Naive B cell (primary cell): ENCODE results near the gene NHSL1. TPM values are rescaled to one million over a fixed set of nuclear protein-coding genes. Genes with fewer than 3 reads are reported as not detected.

Experiments used
- ATAC-seq, 2 donors: fragments of 150-1000 bp; cut with Tn5 transposase; 2 replicates each; pipeline ENCODE4 v1.10.0; 2021; ENCODE audit warnings: low read depth in 2 of 2, mild to moderate bottlenecking in 2 of 2, moderate library complexity in 2 of 2
- DNase-seq: peaks from one replicate; pipeline ENCODE4 v3.0.0; 2022
- H3K27ac Mint-ChIP-seq, 6 donors: one replicate each; pipeline ENCODE4 v1.8.0; 2020 to 2022; ENCODE audit warnings: mild to moderate bottlenecking in 6 of 6, mixed read lengths in 6 of 6, moderate library complexity in 5 of 6, inconsistent platforms in 2 of 6
- H3K27me3 Mint-ChIP-seq, 3 donors: one replicate each; pipeline ENCODE4 v1.8.0; 2021 to 2022; ENCODE audit warnings: mixed read lengths in 3 of 3, mild to moderate bottlenecking in 1 of 3
- H3K36me3 Mint-ChIP-seq, 2 donors: one replicate each; pipeline ENCODE4 v1.8.0; 2020 to 2022; ENCODE audit warnings: mixed read lengths in 2 of 2, inconsistent platforms in 1 of 2, mild to moderate bottlenecking in 1 of 2
- H3K4me1 Mint-ChIP-seq, 3 donors: one replicate each; pipeline ENCODE4 v1.8.0; 2020 to 2022; ENCODE audit warnings: mixed read lengths in 3 of 3, inconsistent platforms in 1 of 3, mild to moderate bottlenecking in 1 of 3, moderate library complexity in 1 of 3
- H3K4me3 Mint-ChIP-seq, 8 donors: one replicate each; pipeline ENCODE4 v1.8.0; 2020 to 2022; ENCODE audit warnings: mild to moderate bottlenecking in 8 of 8, mixed read lengths in 8 of 8, moderate library complexity in 8 of 8, inconsistent platforms in 2 of 8
- H3K9me3 Mint-ChIP-seq, 7 donors: one replicate each; pipeline ENCODE4 v1.8.0; 2020 to 2022; ENCODE audit warnings: mixed read lengths in 7 of 7, mild to moderate bottlenecking in 5 of 7, inconsistent platforms in 2 of 7, moderate library complexity in 1 of 7
- polyA plus RNA-seq, 6 donors: library from polyadenylated mRNA; unstranded; fragments of 300-500 nt; fragmentation: Illumina TruSeq; gene quantifications; one replicate each; pipeline ENCODE4 v1.2.3, GENCODE V29; 2021; ENCODE audit warnings: low read depth in 6 of 6

Gene NHSL1
- polyA plus RNA-seq, 6 donors from 2014 or later = 0.04 TPM; not detected in 5

DNA sequence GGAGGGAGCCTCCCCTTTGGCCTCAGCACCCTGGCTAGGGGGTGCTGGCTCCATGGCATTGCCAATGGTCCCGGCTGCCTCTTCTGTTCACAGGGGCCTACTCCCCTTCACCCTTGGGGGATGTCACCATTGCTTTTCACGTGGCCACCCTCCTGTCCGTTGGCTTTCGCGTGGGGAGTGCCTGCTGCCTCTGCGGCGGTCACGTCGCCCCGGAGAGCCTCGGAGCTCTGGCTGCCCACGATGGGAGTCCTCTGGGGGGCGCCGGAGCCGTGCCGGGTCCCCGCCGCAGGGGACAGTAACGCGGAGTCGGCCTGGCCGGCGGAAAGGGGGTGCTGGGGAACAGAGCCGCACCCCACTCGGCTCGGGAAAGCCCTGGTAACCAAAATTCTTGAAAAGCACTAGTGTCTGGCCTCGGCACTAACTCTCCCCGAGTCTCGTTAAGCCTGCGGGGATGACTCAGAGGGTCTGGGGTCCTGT, 95.9 kb downstream of the NHSL1 start:
- H3K36me3 Mint-ChIP-seq = peaks cover 0 to 9% of the 10 kb centered on the region in 2 donors
- peaks cover 20 to 26% (median 24%) of the 10 kb centered on the region in 3 donors for H3K4me1 Mint-ChIP-seq
- DNase-seq (no peak), ATAC-seq (peak; percentile 12 to 27)
- peak overlapping the region; percentile 81 to 92 (median 84) for H3K4me3 Mint-ChIP-seq
- peak overlapping the region in 4 of 6 donors; percentile 36 to 90 (median 76) for H3K27ac Mint-ChIP-seq
- H3K9me3 Mint-ChIP-seq = no peaks in the 10 kb centered on the region
- H3K27me3 Mint-ChIP-seq = no peaks in the 10 kb centered on the region

DNA sequence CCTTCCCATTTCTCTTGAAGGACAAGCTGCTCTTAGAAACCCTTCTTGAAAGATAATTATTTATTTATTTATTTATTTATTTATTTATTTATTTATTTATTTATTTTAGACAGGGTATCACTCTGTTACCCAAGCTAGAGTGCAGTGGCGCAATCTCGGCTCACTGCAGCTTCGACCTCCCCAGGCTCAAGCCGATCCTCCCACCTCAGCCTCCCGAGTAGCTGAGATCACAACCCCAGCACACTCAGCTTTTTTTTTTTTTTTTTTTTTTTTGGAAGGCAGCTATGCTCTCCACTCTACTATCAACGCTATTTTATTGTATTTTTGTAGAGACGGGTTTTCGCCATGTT, 96.5 kb downstream of the NHSL1 start:
- Mint-ChIP-seq H3K4me1 (peaks cover 19 to 26% (median 24%) of the 10 kb centered on the region in 3 donors), H3K9me3 (no peaks in the 10 kb centered on the region), H3K36me3 (peaks cover 0 to 4% of the 10 kb centered on the region in 2 donors), H3K27me3 (no peaks in the 10 kb centered on the region), H3K27ac (peak overlapping the region in 1 of 6 donors; percentile 66), H3K4me3 (peak overlapping the region; percentile 81 to 92 (median 84))
- DNase-seq (no peak), ATAC-seq (no peak)

DNA sequence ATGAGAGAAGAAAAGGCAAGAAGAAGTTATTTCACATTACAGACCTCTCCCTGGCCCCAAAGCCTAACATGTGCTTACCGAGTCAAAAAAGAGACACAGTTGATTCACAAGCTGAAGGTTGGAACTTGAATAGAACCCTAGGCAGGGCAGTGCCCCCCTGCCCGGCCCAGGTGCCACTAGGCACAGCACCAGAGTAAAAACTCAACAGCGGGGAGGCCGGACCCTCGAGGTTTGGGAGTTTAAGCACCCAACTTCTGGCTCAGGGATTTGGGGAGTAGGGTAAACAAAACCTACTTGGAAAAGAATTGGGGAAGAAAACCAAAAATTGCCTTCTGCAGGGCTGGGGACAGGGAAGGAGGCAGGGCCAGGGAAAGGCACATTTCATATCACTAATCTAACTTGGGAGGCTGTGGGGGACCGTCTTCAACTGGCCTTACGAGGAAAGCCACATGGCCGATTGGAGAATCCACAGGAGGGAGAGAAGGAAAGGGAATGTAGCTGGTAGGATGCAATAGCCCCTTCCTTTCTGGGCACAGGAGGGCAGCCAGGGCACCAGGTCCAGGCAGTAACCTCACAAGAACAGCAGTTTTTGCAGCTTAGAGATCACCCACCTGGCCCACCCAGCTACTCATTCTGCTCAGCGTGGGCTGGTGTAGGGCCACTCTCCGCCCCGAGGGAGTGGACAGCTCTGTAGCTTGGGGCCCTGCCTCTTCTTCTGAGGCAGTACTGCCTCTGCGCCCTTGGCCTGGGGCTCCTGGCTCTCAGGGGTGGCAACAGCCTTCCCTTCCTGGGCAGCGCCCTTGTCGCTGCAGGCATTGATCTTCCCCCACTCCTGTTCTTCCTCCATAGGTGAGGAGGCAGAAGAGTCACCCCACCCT, 97.1 kb downstream of the NHSL1 start:
- Mint-ChIP-seq H3K4me1 (peaks cover 19 to 26% (median 24%) of the 10 kb centered on the region in 3 donors), H3K9me3 (no peaks in the 10 kb centered on the region), H3K27ac (peak overlapping the region in 2 of 6 donors; percentile 63 to 64), H3K4me3 (peak overlapping the region; percentile 9 to 84 (median 46)), H3K27me3 (no peaks in the 10 kb centered on the region), H3K36me3 (no peaks in the 10 kb centered on the region)
- ATAC-seq (no peak), DNase-seq (no peak)

DNA sequence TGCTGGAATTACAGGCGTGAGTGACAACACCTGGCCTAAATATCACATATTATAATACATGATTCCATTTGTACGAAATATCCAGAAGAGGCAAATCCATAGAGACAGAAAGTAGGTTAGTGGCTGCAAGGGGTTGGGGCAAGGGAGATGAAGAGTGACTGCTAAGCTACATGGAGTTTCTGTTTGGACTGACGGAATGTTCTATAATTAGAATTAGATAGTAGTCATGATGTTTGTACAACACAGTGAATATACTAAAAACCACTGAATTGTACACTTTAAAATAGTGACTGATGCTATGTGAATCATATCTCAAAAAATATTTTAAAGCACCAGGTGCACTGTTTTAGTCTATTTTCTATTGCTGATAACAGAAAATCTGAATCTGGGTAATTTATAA, 99.0 kb downstream of the NHSL1 start:
- Mint-ChIP-seq H3K9me3 (no peaks in the 10 kb centered on the region), H3K27me3 (no peaks in the 10 kb centered on the region), H3K4me1 (peaks cover 17 to 35% (median 23%) of the 10 kb centered on the region in 3 donors), H3K4me3 (no peak overlapping the region), H3K27ac (peak overlapping the region in 1 of 6 donors; percentile 87), H3K36me3 (no peaks in the 10 kb centered on the region)
- ATAC-seq (no peak), DNase-seq (no peak)

GRCh38 chr6:138397128-138398122, 101.9 kb downstream of the NHSL1 start:
- no peaks in the 10 kb centered on the region for H3K9me3 Mint-ChIP-seq
- H3K27ac Mint-ChIP-seq = no peak overlapping the region
- ATAC-seq (no peak), DNase-seq (no peak)
- no peaks in the 10 kb centered on the region for H3K36me3 Mint-ChIP-seq
- no peak overlapping the region for H3K4me3 Mint-ChIP-seq
- peaks cover 16 to 40% (median 19%) of the 10 kb centered on the region in 3 donors for H3K4me1 Mint-ChIP-seq
- no peaks in the 10 kb centered on the region for H3K27me3 Mint-ChIP-seq

DNA sequence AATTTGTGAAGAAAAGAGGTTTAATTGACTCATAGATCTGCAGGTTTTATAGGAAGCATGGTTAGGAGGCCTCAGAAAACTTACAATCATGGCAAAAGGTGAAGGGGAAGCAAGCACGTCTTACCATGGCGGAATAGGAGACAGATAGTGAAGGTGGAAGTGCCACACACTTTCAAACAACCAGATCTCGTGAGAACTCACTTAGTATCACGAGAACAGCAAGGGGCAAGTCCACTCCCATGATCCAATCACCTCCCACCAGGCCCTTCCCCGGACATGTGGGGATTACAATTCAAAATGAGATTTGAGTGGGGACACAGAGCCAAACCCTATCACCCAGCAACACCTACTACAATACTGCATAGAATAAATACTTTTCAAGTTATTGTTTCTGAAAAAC, 102.6 kb downstream of the NHSL1 start:
- ATAC-seq (no peak), DNase-seq (no peak)
- peaks cover 16 to 40% (median 19%) of the 10 kb centered on the region in 3 donors for H3K4me1 Mint-ChIP-seq
- H3K36me3 Mint-ChIP-seq = no peaks in the 10 kb centered on the region
- no peak overlapping the region for H3K4me3 Mint-ChIP-seq
- no peaks in the 10 kb centered on the region for H3K9me3 Mint-ChIP-seq
- no peak overlapping the region for H3K27ac Mint-ChIP-seq
- H3K27me3 Mint-ChIP-seq = no peaks in the 10 kb centered on the region

- peak overlapping the region in 3 of 6 donors; percentile 0 to 93 (median 68) for H3K27ac Mint-ChIP-seq
- no peaks in the 10 kb centered on the region for H3K36me3 Mint-ChIP-seq
- H3K4me3 Mint-ChIP-seq = peak overlapping the region in 7 of 8 donors; percentile 29 to 77 (median 52)
- peak; percentile 41 for DNase-seq
- no peaks in the 10 kb centered on the region for H3K9me3 Mint-ChIP-seq
- peaks cover 7 to 30% (median 14%) of the 10 kb centered on the region in 3 donors for H3K4me1 Mint-ChIP-seq
- ATAC-seq = peak; percentile 92 to 95
- no peaks in the 10 kb centered on the region for H3K27me3 Mint-ChIP-seq
Measured at GRCh38 chr6:138393871-138394783, 105.2 kb downstream of the NHSL1 start.

GRCh38 chr6:138389551-138389950, 109.7 kb downstream of the NHSL1 start:
- Mint-ChIP-seq H3K4me1 (peaks cover 7 to 10% (median 8%) of the 10 kb centered on the region in 3 donors), H3K27me3 (peaks cover 0 to 5% (median 0%) of the 10 kb centered on the region in 3 donors), H3K4me3 (no peak overlapping the region), H3K36me3 (no peaks in the 10 kb centered on the region), H3K27ac (no peak overlapping the region), H3K9me3 (no peaks in the 10 kb centered on the region)
- ATAC-seq (no peak), DNase-seq (no peak)

DNA sequence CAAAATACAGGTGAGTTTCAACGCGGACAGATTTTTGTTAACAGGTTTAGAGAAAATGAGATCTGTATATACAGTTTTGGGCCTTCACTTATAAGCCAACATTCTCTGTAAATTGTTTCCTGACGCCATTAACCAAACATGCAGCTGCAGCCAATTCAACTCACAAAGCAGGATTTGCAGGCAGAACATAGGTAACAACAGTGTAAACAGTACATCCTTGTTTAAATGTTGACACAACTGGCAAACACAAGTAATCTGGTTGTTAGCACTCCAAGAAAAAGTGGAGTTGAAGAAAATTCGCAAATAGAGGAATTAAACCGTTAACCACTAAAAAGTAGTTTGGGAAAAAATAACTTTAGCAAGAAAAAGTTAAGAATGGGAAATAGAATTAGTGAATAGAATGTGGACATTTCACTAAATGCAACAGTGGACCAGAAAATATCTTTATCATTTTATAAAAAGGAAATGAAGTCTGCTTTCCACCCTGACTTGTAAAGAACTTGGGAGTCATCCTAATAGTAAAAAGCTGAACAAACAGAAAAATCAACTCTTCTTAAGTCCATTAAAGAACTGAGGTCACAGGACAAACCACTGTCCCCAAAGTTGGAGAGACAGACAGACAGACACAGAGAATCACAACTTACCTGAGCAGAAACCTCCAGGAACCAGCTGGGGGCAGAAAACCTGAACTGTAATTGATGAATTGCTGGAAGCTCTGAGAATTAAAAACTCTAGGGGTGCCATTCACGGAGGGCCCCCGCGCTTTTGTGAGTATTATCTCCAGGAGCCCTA, 111.5 kb downstream of the NHSL1 start:
- no peak overlapping the region for H3K27ac Mint-ChIP-seq
- peaks cover 0 to 5% (median 0%) of the 10 kb centered on the region in 3 donors for H3K27me3 Mint-ChIP-seq
- H3K4me3 Mint-ChIP-seq = no peak overlapping the region
- no peaks in the 10 kb centered on the region for H3K9me3 Mint-ChIP-seq
- H3K36me3 Mint-ChIP-seq = no peaks in the 10 kb centered on the region
- ATAC-seq (no peak), DNase-seq (no peak)
- H3K4me1 Mint-ChIP-seq = no peaks in the 10 kb centered on the region

DNA sequence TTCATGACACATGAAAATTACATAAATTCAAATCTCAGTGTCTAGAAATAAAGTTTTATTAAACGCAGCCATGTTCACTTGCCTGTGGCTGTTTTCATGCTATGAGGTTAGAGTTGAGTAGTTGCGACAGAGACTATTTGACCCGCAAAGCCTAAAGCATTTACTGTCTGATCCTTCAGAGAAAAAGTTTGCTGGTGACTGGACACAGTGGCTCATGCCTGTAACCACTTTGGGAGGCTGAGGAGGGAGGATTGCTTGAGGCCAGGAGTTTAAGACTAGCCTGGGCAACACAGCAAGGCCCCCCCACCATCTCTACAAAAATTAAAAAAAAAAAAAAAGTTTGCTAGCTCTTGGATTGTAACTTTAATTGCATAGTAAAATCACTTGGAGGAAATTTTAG, 112.4 kb downstream of the NHSL1 start:
- Mint-ChIP-seq H3K36me3 (no peaks in the 10 kb centered on the region), H3K4me1 (no peaks in the 10 kb centered on the region), H3K4me3 (no peak overlapping the region), H3K27ac (no peak overlapping the region), H3K9me3 (no peaks in the 10 kb centered on the region), H3K27me3 (peaks cover 0 to 5% (median 0%) of the 10 kb centered on the region in 3 donors)
- ATAC-seq = no peak
- DNase-seq = no peak

- no peak for ATAC-seq
- Mint-ChIP-seq H3K27me3 (peaks cover 0 to 5% (median 0%) of the 10 kb centered on the region in 3 donors), H3K4me1 (no peaks in the 10 kb centered on the region), H3K27ac (no peak overlapping the region), H3K9me3 (no peaks in the 10 kb centered on the region), H3K36me3 (no peaks in the 10 kb centered on the region), H3K4me3 (no peak overlapping the region)
- DNase-seq = no peak
Measured at GRCh38 chr6:138383776-138384175, 115.5 kb downstream of the NHSL1 start.
